Ovary (tissue), 9 donors: ENCODE results near the gene ANKRD40. TPM values are rescaled to one million over a fixed set of nuclear protein-coding genes. Genes with fewer than 3 reads are reported as not detected.
"Not testable (repeated sequence)": the region's sequence is repeated elsewhere in the genome, so short reads cannot be mapped to it uniquely, and the experiment has no call there.

Experiments
- DNase-seq, 5 donors: peaks; one replicate each; pipeline ENCODE4 v3.0.0-alpha.2; 2019 to 2020
- H3K27ac ChIP-seq, 2 donors: fragments of 200-600 bp; one replicate each; pipeline versions ENCODE4 v1.5.1 to v1.8.0; 2019 to 2022
- H3K27me3 ChIP-seq: fragments of 200-600 bp; one replicate; pipeline ENCODE4 v1.8.0; 2022
- H3K36me3 ChIP-seq: fragments of 200-600 bp; sonication (generic); one replicate; pipeline ENCODE4 v1.5.1; 2019
- H3K4me1 ChIP-seq: one replicate; pipeline ENCODE4 v1.8.1; 2013; ENCODE audit warnings: mild to moderate bottlenecking, moderate library complexity; ENCODE audit not compliant: insufficient read depth
- H3K4me3 ChIP-seq: fragments of 200-600 bp; sonication (generic); one replicate; pipeline ENCODE4 v1.5.1; 2017
- H3K9me3 ChIP-seq, 2 donors: fragments of 200-600 bp in 1 of 2; sonication (generic) in 1 of 2; one replicate each; pipeline versions ENCODE4 v1.5.1 to v1.8.1; 2013 to 2019; ENCODE audit warnings: mild to moderate bottlenecking in 1 of 2, moderate library complexity in 1 of 2
- EP300 ChIP-seq: sonication (generic); formaldehyde crosslinking; IDR thresholded peaks from one replicate; pipeline ENCODE4 v1.6.1; 2017; ENCODE audit warnings: antibody characterized with exemption
- POLR2A ChIP-seq: fragments of 450-650 bp; IDR thresholded peaks from one replicate; pipeline ENCODE4 v1.6.1; 2017; ENCODE audit warnings: antibody characterized with exemption, mild to moderate bottlenecking, moderate library complexity
- WGBS, 3 donors: extraction: QIAGEN DNeasy Blood & Tissue Kit in 1 of 3; methylation state at CpG; one replicate each; pipeline versions ENCODE4 v1.1.5 to v1.1.7; 2013 to 2017; 5-methylcytosine and 5-hydroxymethylcytosine counted together
- intact Hi-C, 4 donors: fragments of 100-400 bp; cut with DNase I; formaldehyde crosslinking; loops; one replicate each; pipeline versions ENCODE4 v1.11.0 to v1.15.1; 2022 to 2023
- polyA plus RNA-seq, 2 donors: library from polyadenylated mRNA; stranded (reverse); fragments of 200-250 nt in 1 of 2; fragments of 350-450 nt in 1 of 2; fragmentation: Illumina TruSeq in 1 of 2; extraction: RNeasy Lipid Tissue Mini Kit (QIAGEN cat#74804) in 1 of 2; gene quantifications; one replicate each; pipeline ENCODE4 v1.2.3, GENCODE V29; 2013 to 2014
- total RNA-seq, 7 donors: library from RNA; depleted of rRNA in 2 of 7; stranded (reverse); fragments of >200 nt in 2 of 7; fragmentation: NEBNext Ultra II Directional in 3 of 7; extraction: Animal tissue kit (Norgen Biotek cat#: 25700) in 3 of 7; gene quantifications; one replicate each; pipeline versions ENCODE4 v1.1.0 to v1.2.4, GENCODE V29; 2016 to 2023
- TF ChIP-seq, protein P1 (sequence below), 3 donors: fragments of 450-650 bp in 2 of 3; fragments of 200-600 bp in 1 of 3; IDR thresholded peaks; one replicate each; pipeline versions ENCODE4 v1.5.1 to v1.8.0; 2016 to 2022; ENCODE audit warnings: antibody characterized with exemption in 3 of 3, mild to moderate bottlenecking in 1 of 3
- donor health status: DM: no; HTN: no; CAD: no; lungs with moderate emphysema.
- donor health status: DM: no; HTN: no; CAD: no.
- donor health status: Bipolar disorder and iron deficiency.
- donor health status: DM: yes; HTN: yes; CAD: no.
- donor health status: DM: no; HTN: no; CAD: no.
- donor health status: DM: yes; HTN: yes; CAD: no.

The ANKRD40 gene
- total and polyA plus RNA-seq, 9 donors = 17.0 to 52.6 (median 41.8) TPM

DNA sequence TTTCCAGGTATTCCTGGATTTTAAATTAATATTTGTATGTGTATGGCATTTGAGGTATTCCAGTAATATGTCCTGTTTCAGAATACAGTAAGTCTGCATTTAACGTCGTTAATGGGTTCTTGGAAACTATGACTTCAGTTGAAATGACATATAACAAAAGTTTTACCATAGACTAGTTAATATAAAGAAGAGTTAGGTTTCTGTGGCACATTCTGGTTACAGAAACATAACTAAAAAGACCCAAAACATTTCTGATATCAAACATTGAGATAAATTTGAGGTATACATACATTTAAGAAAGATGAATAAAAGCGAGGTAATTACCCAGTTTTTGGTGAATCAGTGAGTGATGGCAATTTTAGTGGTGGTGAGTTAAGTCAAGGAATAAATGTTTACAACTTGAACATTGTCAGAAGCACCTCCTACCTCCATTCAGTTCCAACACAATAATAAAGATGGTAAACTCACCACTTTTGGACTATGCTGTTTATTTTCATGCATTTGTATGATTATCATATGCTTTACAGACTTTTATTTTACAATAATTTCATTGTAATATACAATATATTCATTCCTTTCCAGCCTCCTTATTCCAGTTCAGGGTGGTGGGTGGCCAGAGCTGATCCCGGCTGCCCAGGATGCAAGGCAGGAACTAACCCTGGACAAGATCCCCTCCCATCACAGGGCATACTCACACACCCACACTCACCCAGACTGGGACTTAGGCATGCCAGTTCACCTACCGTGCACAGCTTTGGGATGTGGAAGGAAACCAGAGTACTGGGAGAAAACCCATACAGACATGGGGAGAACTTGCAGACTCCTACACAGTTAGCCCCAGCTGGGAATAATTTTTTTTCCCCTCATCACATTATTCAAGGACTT lies 21.4 kb upstream of the ANKRD40 start:
- H3K4me3 ChIP-seq = no peak overlapping the region
- WGBS, 3 donors = 63 to 66% (median 65%) methylated on average over 5 of the region's 5 CpGs
- no peak for TF ChIP-seq EP300
- H3K4me1 ChIP-seq = peaks cover 24% of the 10 kb centered on the region
- no peaks in the 10 kb centered on the region for H3K36me3 ChIP-seq
- H3K27me3 ChIP-seq = no peaks in the 10 kb centered on the region
- intact Hi-C loops = no loop called here
- no peak overlapping the region for H3K27ac ChIP-seq
- no peak for DNase-seq
- H3K9me3 ChIP-seq = no peaks in the 10 kb centered on the region

DNA sequence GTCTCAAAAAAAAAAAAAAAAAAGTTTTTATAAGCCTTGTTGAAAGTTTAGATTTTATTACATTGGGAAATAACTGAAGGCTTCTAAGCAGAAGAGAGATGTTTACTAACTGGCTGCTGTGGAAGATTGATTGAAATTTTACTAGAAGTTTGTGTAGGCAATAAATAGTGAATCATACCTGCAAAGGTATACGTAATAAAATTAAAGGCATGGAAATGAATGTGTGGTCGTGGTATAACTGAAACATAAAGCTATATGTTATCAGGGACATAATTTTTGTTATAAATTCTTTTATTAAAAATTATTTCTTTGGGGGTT lies 20.4 kb upstream of the ANKRD40 start:
- TF ChIP-seq EP300 = no peak
- TF ChIP-seq, protein P1, sequence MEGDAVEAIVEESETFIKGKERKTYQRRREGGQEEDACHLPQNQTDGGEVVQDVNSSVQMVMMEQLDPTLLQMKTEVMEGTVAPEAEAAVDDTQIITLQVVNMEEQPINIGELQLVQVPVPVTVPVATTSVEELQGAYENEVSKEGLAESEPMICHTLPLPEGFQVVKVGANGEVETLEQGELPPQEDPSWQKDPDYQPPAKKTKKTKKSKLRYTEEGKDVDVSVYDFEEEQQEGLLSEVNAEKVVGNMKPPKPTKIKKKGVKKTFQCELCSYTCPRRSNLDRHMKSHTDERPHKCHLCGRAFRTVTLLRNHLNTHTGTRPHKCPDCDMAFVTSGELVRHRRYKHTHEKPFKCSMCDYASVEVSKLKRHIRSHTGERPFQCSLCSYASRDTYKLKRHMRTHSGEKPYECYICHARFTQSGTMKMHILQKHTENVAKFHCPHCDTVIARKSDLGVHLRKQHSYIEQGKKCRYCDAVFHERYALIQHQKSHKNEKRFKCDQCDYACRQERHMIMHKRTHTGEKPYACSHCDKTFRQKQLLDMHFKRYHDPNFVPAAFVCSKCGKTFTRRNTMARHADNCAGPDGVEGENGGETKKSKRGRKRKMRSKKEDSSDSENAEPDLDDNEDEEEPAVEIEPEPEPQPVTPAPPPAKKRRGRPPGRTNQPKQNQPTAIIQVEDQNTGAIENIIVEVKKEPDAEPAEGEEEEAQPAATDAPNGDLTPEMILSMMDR (IDR thresholded peaks at IDR 0.05) = no peak
- TF ChIP-seq POLR2A = no peak
- Histone ChIP-seq H3K36me3 (no peaks in the 10 kb centered on the region), H3K27me3 (no peaks in the 10 kb centered on the region), H3K9me3 (no peaks in the 10 kb centered on the region), H3K4me3 (no peak overlapping the region), H3K4me1 (peaks cover 28% of the 10 kb centered on the region), H3K27ac (no peak overlapping the region)
- intact Hi-C loops = no loop called here
- 83 to 86% (median 85%) methylated on average over 2 of the region's 2 CpGs for WGBS, 3 donors
- DNase-seq = no peak

DNA sequence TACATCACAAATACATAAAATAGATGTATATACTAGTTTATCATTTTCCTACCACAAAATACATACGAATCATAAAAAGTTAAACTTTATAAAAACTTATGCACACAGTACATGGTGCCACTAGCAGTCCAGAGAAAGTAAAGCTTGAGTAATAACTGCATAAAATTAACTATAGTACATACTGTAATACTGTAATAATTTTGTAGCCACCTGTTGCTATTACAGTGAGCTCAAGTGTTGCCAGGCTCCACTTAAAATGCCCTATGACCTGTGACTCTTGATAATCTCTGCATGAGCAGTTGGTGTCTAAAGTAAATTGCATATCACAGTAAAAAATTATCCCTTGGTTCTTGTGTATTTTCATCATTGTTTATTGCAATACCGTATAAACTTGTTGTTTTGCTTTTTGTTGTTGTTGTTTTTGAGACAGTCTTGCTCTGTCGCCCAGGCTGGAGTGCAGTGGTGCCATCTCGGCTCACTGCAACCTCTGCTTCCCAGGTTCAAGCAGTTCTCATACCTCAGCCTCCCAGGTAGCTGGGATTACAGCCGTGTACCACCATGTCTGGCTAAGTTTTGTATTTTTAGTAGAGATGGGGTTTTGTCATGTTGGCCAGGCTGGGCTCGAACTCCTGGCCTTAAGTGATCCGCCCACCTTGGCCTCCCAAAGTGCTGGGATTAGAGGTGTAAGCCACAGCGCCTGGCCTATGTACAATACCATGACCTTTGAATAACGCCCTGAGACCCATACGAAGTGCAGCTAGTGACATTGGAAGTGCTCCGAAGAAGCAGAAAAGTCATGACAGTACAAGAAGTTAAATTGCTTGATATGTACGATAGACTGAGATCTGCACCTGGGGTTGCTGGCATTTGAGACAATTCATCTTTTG lies 18.3 kb upstream of the ANKRD40 start:
- TF ChIP-seq, protein P1 (IDR thresholded peaks at IDR 0.05) = no peak
- no peak for TF ChIP-seq POLR2A
- TF ChIP-seq EP300 = no peak
- DNase-seq = no peak
- no peak overlapping the region for H3K4me3 ChIP-seq
- H3K9me3 ChIP-seq = no peaks in the 10 kb centered on the region
- no peak overlapping the region for H3K27ac ChIP-seq
- H3K27me3 ChIP-seq = no peaks in the 10 kb centered on the region
- H3K4me1 ChIP-seq = peaks cover 28% of the 10 kb centered on the region
- no peaks in the 10 kb centered on the region for H3K36me3 ChIP-seq
- WGBS, 3 donors = 68 to 78% (median 74%) methylated on average over 12 of the region's 12 CpGs
- intact Hi-C loops = no loop called here

DNA sequence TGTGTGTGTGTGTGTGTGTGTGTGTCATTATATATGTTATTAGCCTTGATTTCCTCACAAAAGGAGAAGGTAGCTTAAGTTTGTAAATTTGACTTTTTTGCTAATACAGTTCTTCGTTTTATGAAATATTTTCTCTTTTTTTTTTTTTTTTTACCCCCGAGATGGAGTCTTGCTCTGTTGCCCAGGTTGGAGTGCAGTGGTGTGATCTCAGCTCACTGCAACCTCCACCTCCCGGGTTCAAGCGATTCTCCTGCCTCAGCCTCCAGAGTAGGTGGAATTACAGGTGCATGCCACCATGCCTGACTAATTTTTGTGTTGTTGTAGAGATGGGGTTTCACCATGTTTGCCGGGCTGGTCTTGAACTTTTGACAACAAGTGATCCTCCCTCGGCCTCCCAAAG lies 16.9 kb upstream of the ANKRD40 start:
- H3K9me3 ChIP-seq, H3K4me3 ChIP-seq, H3K36me3 ChIP-seq, H3K27me3 ChIP-seq, DNase-seq, intact Hi-C loops, H3K27ac ChIP-seq: not testable (repeated sequence)
- WGBS, 3 donors = 86 to 92% (median 88%) methylated on average over 6 of the region's 6 CpGs
- peaks cover 23% of the 10 kb centered on the region for H3K4me1 ChIP-seq

DNA sequence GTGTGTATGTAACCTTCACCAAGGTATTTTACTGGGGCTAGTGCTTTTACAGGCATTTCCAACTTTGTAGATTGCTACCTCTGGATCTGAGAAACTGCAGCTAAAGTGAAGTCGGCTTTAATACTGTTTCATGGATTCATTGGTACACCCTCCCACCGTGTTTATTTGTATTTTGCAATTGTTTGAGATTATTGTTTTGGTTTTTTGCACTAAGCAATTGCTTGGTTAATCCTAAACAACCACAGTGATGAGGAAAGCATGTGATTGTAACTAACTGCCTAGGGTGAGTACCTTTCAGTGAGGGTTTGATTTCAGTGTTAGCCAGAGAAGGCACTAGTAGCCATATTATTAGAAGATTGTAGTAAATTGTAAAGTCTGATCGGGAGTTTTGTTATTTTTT lies 15.0 kb upstream of the ANKRD40 start:
- Histone ChIP-seq H3K27ac (no peak overlapping the region), H3K36me3 (no peaks in the 10 kb centered on the region), H3K27me3 (no peaks in the 10 kb centered on the region), H3K9me3 (no peaks in the 10 kb centered on the region), H3K4me1 (peaks cover 24% of the 10 kb centered on the region), H3K4me3 (no peak overlapping the region)
- 11 to 26% (median 13%) methylated on average over 3 of the region's 3 CpGs for WGBS, 3 donors
- TF ChIP-seq, protein P1 (IDR thresholded peaks at IDR 0.05) = no peak
- TF ChIP-seq EP300 (no peak), POLR2A (no peak)
- intact Hi-C loops = no loop called here
- DNase-seq = no peak
